HG03025 (cell line): ENCODE data around the gene KCNJ10.

Source experiments
- ATAC-seq: cut with Tn5 transposase; IDR thresholded peaks from one replicate; pipeline ENCODE4 v1.9.1; 2021; ENCODE audit warnings: mild to moderate bottlenecking, moderate library complexity; ENCODE audit not compliant: unreplicated experiment, low FRiP score

KCNJ10 gene

DNA sequence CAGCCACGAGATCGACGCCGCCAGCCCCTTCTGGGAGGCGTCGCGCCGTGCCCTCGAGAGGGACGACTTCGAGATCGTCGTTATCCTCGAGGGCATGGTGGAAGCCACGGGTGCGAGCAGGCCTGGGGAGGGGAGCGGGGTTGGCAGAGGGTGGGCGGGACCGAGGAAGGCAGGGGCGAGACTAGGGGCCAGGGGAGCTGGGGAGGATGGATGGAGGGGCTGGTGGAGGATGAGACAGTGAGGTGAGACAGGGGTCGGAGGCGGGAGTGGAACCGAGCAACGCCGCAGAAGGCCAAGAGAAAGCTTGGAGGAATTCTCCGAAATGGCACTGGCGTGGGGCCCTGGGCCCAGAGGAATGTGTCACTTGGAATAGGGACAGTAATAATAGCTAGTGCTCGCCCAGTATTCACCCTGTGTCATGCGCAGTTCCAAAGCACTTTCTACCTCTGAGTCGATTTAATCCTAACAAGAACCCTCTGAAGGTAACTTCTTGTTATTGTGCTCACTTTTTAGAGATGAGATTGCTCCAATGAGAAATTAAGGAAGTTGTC, 14.9 kb upstream of the KCNJ10 start:
- no peak for ATAC-seq

GRCh38 chr1:160083968-160084770, 14.2 kb upstream of the KCNJ10 start:
- no peak for ATAC-seq

- no peak for ATAC-seq
Measured at GRCh38 chr1:160082926-160083325, 13.0 kb upstream of the KCNJ10 start.

DNA sequence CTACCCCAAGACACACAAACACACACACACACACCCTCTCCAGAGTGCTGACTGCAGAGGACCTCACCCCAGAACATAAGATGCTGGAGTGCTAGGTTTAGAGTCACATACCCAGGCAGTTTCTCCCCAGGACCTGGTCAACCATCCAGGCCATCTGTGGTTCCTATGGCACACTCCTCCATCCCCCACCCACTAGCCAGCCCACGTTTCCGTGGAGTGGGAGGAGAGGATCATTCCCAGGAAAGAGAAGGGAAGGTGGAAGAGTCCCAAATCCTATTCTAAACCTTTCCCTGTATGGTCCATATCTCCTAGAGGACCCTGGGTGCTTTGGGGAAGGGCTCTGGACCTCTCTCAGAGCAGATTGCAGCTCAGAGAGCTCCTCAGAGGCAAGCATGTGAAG, 12.5 kb upstream of the KCNJ10 start:
- ATAC-seq, result no peak

DNA sequence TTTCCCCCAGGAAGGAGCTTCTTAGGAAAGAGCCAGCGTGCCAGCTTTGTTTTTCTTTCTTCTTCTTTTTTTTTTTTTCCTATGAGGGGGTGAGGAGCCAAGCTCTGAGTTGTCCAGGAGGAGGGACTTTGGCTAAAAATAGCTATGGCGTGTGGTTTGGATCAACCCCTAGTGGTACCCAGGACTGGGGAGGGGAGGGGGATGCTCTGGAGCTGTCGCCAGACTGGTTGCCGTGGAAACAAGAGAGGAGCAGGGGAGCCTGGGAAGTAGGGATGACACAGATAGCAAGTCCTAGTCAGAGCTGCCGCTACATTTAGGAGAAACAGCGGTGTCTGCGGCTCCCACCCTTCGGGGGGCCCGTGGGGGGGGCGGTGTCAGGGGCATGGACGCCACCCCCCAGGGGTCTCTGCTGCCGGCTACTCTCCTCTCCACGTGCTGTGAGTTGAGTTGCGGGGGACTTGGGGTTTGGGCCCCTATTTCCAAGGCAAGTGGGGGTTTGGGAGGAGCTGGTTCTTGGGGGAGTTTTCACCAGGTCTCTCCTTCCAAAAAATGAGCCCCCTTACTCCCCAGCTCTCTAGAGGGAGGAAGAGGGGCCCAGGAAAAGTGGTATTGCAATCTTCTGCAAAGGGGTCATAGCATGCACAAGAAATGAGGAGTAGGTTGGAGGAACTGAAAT, 11.4 kb upstream of the KCNJ10 start, which contains the start of gene KCNJ9:
Gene KCNJ9 (plus strand): TSS at position 278 of the 676 bp plus-strand sequence. CDS start 2,493 bp downstream, outside the sequence.
- no peak for ATAC-seq

DNA sequence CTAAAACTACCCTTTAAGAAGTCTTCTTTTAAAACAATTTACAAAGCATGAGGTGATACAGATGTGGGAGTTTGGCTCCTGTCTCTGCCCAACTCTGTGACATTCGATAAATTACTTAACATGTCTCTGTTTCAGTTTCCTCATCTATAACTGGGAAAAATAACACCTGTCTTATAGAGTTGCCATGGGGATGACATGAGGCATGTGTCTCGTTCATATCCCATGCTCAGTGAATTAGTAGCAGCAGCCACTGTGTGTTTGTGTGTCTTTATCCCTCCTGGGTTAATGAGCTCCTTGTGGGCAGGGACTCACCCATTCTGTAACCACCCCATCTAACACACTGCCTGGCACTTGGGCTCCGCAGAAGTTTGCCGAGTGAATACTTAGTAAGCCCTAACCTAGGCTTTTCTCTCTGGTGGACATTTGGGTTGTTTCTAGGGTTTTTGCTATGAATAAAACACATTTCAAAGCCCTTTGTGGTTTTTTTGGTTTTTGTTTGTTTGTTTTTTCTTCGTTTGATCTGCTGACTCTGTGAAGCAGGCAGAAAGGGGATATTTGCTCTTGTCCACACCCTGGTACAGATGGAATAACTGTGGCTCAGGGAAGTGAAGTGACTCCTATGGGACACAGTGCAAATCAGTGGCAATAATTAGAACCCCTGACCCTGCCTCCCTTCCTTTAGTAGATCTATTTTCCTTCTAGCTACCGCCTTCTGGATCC, 10.6 kb upstream of the KCNJ10 start:
- ATAC-seq, result no peak

- ATAC-seq, result no peak
Measured at GRCh38 chr1:160079448-160079847, 9.5 kb upstream of the KCNJ10 start.

GRCh38 chr1:160078512-160079195, 8.7 kb upstream of the KCNJ10 start:
- ATAC-seq, result no peak

GRCh38 chr1:160077486-160077885, 7.5 kb upstream of the KCNJ10 start:
- ATAC-seq, result no peak

- ATAC-seq, result no peak
Measured at GRCh38 chr1:160076295-160076694, 6.3 kb upstream of the KCNJ10 start.

- no peak for ATAC-seq
Measured at GRCh38 chr1:160075836-160076235, 5.9 kb upstream of the KCNJ10 start.

DNA sequence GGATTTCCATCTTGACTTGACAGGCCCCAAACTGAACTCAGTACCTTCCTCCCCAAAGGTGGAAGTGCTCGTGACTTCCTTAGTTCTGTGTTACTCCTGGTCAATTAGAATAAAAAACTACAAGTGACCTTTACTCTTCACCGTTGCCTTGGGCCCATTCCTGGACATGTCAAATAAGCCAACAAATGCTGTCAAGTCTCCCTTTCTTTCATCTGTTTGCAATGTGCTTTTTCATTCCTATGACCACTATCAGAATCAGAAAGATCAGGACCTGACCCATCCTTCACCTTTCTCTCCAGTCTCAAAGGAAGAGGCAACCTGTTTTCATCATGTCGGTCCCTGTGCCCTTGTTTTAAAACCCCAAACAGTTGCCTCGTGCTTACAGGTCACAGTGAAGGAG, 4.9 kb upstream of the KCNJ10 start:
- ATAC-seq, result no peak

DNA sequence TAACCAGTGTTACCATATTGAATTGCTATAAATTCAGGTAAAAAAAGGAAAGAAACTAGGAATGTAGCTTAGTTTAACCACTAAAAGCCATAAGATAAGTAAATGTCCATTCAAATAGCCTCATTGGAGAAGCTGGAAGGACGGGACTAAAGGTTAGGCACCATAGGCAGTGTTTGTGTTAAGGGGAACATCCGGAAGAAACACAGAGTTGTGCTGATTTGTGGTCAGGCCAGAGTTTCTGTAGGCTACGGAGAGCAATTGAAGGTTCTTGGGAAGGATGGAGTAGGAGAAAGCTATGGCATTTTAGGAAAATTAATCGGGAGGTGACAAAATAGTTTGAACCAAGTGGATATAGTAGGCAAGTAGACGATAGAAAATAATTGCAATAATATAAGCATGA, 1.3 kb upstream of the KCNJ10 start:
- no peak for ATAC-seq

- ATAC-seq, result no peak
Measured at GRCh38 chr1:160070243-160071163, 543 bp upstream of the KCNJ10 start.

DNA sequence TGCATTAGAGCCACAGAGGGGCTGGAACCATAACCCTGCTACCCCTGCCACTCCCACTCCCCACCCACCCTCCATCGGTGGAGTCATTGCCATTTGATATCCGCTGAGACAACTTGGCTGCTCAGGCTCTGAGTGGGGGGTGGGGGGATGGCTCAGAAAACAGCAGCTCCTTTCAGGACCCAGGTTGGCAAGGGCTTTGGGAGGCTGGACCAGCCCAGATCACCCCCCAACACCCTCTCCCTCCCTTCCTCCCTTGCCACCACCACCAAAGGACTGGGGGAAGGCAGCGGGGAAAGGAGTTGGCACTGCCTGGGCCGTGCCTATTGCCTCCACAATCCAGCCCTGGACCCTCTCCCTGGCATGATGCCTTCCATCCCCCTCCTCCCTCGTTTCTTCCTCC, 1.7 kb downstream of the KCNJ10 start:
- ATAC-seq, result no peak

GRCh38 chr1:160066829-160067745, 2.9 kb downstream of the KCNJ10 start:
- ATAC-seq, result no peak

DNA sequence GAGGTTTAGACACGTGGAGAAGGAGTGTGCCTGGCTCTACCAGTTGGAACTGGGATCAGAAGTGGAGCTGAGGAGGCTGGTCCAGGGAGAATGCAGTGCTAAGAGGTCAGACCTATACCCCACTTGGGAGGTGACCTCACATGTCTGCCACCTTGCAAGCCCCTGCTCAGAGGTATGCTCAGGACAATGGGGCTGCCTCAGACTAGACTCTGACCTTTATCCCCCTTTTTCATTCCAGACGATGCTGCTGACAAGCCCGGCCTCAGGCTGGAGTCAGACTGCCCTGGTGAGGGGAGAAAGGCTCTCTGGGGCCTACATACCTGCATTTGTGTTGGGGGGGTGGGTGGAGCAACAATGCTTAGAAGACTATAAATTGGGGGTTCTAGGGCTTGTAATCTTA, 5.2 kb downstream of the KCNJ10 start:
- ATAC-seq, result no peak

- no peak for ATAC-seq
Measured at GRCh38 chr1:160064164-160064563, 5.8 kb downstream of the KCNJ10 start.
